GM12873 (cell line): ENCODE measurements around the gene UNC13D.

Experiments
- CTCF ChIP-seq: IDR thresholded peaks from 2 replicates; pipeline ENCODE4 v1.5.1; 2012; ENCODE audit warnings: low read depth, mild to moderate bottlenecking, moderate library complexity, low read length, control low read depth; ENCODE audit not compliant: insufficient read depth; ENCODE audit errors: missing control alignments

UNC13D gene

GRCh38 chr17:75813081-75814020, 30.9 kb downstream of the UNC13D start:
- TF ChIP-seq CTCF: no peak

- no peak for TF ChIP-seq CTCF
These were observed 31.8 kb downstream of the UNC13D start for GRCh38 chr17:75812096-75813013.

- no peak for TF ChIP-seq CTCF
These were observed 33.0 kb downstream of the UNC13D start for GRCh38 chr17:75811174-75811573.

DNA sequence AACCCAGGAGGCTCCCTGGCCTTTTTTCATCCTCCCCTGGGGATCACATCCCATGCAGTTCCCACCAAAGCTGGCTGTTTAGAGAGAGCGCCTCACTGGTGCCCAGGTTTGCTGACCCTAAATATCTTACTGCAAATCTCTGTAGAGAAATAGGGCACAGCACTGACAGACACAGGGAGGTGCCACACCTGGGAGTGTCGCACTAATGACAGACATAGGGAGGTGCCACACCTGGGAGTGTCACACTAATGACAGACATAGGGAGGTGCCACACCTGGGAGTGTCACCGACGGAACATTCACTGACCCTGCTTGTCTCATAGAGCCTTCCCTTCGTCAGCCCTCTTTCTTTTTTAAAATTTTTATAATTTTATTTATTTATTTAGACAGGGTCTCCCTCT, 34.0 kb downstream of the UNC13D start:
- no peak for TF ChIP-seq CTCF

GRCh38 chr17:75809631-75810111, 34.5 kb downstream of the UNC13D start:
- no peak for TF ChIP-seq CTCF

- no peak for TF ChIP-seq CTCF
These were observed 35.1 kb downstream of the UNC13D start for GRCh38 chr17:75808905-75809621.
